NK-92 treated with Interleukin-12 subunit alpha and Interleukin-12 subunit beta, amount 100 ng/mL, for 24 hours (cell line): Measurements from ENCODE around the gene EEF1G.
"Not testable (repeated sequence)": the region's sequence is repeated elsewhere in the genome, so short reads cannot be mapped to it uniquely, and the experiment has no call there.

Source experiments
- DNase-seq: peaks from one replicate; lab custom pipeline; 2025; lab: John Stamatoyannopoulos, UW

EEF1G gene

GRCh38 chr11:62577046-62577714 is 3.5 kb upstream of the EEF1G start:
- no peak for DNase-seq

- DNase-seq, result no peak
Measured at GRCh38 chr11:62575837-62576236, 2.1 kb upstream of the EEF1G start.

GRCh38 chr11:62575156-62575555 is 1.5 kb upstream of the EEF1G start:
- no peak for DNase-seq

GRCh38 chr11:62574363-62575071 is 826 bp upstream of the EEF1G start:
- no peak for DNase-seq

GRCh38 chr11:62573006-62573591 is 592 bp downstream of the EEF1G start:
- DNase-seq, result no peak

GRCh38 chr11:62572431-62572830 is 1.3 kb downstream of the EEF1G start:
- DNase-seq, result no peak

GRCh38 chr11:62571493-62571892 is 2.2 kb downstream of the EEF1G start:
- DNase-seq, result not testable (repeated sequence)

- DNase-seq, result not testable (repeated sequence)
Measured at GRCh38 chr11:62570903-62571302, 2.8 kb downstream of the EEF1G start.

- DNase-seq, result no peak
Measured at GRCh38 chr11:62569611-62570010, 4.1 kb downstream of the EEF1G start.

- no peak for DNase-seq
Measured at GRCh38 chr11:62567018-62567633, 6.6 kb downstream of the EEF1G start.

- no peak for DNase-seq
Measured at GRCh38 chr11:62566247-62566646, 7.4 kb downstream of the EEF1G start.

- no peak for DNase-seq
Measured at GRCh38 chr11:62565100-62565802, 8.4 kb downstream of the EEF1G start.

GRCh38 chr11:62561677-62562230 is 11.9 kb downstream of the EEF1G start:
- not testable (repeated sequence) for DNase-seq

GRCh38 chr11:62560566-62561103 is 13.1 kb downstream of the EEF1G start:
- peak; percentile 51 for DNase-seq

GRCh38 chr11:62559626-62560025 is 14.1 kb downstream of the EEF1G start:
- not testable (repeated sequence) for DNase-seq

GRCh38 chr11:62559204-62559603 is 14.5 kb downstream of the EEF1G start:
- no peak for DNase-seq

- no peak for DNase-seq
Measured at GRCh38 chr11:62558669-62559068, 15.0 kb downstream of the EEF1G start.

GRCh38 chr11:62556875-62557631 is 16.6 kb downstream of the EEF1G start:
- DNase-seq, result peak; percentile 83

- DNase-seq, result peak; percentile 94
Measured at GRCh38 chr11:62556108-62556874, 17.4 kb downstream of the EEF1G start.
